GM11168 (cell line): Measurements from ENCODE around the gene PRDX6.
"Not testable (repeated sequence)": the region's sequence is repeated elsewhere in the genome, so short reads cannot be mapped to it uniquely, and the experiment has no call there.

Experiments
- in situ Hi-C: fragments of 300-500 bp; cut with MboI; formaldehyde crosslinking; loops from one replicate; pipeline ENCODE4 v1.12.0; 2022; ENCODE audit warnings: low sequenced_read_pairs; ENCODE audit not compliant: unreplicated experiment

The PRDX6 gene

DNA sequence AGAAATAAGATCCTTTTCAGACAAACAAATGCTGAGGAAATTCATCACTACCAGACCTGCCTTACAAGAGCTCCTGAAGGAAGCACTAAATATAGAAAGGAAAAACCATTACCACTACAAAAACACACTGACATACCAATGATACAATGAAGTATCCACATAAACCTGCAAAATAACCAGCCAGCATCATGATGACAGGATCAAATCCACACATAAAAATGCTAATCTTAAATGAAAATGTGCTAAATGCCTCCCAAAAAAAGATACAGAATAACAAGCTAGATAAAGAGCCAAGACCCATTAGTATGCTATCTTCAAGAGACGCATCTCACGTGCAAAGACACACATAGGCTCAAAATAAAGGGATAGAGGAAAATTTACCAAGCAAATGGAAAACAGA lies 14.5 kb upstream of the PRDX6 start:
- in situ Hi-C loops = not testable (repeated sequence)

DNA sequence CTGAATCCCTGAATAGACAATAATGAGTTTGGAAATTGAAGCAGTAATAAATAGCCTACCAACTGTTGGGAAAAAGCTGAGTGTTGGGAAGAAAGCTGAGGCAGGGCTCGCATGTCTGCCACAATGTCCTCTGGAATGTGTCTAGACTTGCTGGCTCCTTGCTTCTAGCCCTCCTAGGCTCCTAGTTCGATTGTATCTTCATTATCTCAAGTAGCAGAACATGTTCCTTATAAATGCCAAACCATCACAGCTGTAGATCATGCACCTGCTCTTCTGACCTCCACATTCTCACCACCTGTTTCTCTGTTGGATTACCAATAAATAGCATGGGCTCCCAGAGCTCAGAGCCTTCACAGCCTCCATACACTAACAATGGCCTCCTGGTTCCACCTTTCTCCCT lies 12.9 kb upstream of the PRDX6 start:
- in situ Hi-C loops = not testable (repeated sequence)

DNA sequence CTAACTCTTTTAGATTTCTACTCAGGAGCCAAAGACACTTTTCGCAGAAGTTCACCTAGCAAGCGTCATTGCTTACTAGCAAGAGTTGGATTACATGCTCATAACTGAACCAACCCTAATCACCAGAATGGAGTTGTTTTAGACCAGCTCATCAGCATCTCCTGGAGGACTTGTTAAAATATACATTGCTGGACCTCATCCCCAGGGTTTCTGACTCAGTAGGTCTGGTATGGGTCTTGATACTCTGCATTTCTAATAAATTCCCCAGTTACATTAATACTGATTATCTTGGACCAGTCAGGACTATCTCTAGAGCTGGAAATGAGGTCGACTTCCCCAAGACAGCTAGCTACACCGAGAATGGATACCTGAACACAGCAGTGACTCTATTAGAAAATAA lies 9.7 kb upstream of the PRDX6 start:
- in situ Hi-C loops = no loop called here

DNA sequence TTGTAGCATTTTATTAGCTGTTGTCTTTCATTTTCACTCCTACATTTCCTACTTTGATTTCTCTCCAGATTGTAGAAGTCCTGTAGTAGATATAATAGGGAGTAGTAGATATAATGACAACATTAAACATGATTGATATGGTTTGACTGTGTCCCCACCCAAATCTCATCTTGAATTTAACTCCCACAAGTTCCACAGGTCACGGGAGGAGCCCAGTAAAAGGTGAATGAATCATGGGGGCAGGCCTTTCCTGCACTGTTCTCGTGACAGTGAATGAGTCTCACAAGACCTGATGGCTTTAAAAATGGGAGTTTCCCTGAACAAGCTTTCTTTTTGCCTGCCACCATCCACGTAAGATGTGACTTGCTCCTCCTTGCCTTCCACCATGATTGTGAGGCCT lies 7.5 kb upstream of the PRDX6 start:
- in situ Hi-C loops = no loop called here

DNA sequence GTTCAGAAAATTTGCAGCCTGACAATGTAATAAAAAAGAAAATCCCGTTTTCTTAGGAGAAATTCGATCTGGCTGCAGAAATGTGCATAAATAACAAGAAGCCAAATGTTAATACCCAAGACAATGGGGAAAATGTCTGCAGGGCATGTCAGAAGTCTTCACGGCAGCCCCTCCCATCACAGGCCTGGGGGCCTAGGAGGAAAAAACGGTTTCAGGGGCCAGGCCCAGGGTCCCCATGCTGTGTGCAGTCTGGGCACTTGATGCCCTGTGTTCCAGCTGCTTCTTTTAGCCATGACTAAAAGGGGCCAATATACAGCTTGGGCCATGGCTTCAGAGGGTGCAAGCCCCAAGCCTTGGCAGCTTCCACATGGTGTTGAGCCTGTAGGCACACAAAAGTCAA lies 6.5 kb upstream of the PRDX6 start:
- in situ Hi-C loops = no loop called here

DNA sequence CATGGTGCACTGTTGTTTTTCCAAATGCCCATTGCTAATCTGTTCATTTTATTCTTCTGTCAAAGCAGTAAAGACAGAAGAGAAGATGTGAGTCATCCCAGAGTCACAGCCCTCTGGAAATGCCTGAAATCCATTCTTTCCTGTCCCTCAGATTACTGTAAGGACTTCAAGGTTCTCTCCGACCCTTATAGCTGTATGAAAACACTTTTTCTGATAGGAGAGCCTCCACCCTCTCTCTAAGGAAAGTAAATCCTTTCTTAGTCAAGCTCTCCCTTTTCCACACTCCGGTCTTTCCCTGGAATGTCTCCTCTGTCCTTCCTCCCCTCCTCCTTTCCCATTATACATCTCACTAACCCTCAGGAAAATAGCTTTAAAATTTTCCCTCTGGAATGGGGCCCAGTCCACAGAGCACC lies 3.5 kb upstream of the PRDX6 start:
- in situ Hi-C loops = no loop called here

DNA sequence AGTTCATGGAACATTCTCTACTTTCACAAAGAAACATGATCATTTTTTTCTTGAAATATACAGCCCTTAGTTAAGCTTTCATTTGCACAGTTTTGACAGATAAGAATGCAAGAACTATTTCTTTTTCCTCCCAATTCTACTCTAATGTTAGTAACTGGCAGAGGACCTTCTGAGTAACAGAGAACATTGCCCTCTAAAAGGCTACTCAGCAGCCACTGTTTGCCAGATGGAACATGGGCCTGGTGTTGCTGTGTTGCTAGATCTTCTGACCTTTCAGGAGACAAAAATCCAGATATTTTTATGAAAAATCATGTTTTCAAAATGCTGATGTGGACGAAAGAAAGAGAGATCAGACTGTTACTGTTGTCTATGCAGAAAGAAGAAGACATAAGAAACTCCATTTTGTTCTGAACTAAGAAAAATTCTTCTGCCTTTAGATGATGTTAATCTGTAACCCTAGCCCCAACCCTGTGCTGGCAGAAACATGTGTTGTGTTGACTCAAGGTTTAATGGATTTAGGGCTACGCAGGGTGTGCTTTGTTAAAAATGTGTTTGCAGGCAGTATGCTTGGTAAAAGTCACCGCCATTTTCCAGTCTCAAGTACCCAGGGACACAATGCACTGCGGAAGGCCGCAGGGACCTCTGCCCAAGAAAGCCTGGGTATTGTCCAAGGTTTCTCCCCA lies 2.9 kb upstream of the PRDX6 start:
- in situ Hi-C loops = no loop called here

DNA sequence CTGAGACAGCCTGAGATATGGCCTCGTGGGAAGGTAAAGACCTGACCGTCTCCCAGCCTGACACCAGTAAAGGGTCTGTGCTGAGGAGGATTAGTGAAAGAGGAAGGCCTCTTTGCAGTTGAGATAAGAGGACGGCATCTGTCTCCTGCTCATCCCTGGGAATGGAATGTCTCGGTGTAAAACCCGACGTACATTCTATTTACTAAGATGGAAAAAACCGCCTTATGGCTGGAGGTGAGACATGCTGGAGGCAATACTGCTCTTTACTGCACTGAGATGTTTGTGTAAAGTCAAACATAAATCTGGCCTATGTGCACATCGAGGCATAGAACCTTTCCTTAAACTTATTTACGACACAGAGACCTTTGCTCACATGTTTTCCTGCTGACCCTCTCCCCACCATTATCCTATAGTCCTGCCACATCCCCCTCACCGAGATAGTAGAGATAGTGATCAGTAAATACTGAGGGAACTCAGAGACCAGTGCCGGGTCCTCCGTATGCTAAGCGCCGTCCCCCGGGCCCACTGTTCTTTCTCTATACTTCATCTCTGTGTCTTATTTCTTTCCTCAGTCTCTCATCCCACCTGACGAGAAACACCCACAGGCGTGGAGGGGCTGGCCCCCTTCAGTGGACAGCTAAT lies 2.2 kb upstream of the PRDX6 start:
- in situ Hi-C loops = not testable (repeated sequence)

DNA sequence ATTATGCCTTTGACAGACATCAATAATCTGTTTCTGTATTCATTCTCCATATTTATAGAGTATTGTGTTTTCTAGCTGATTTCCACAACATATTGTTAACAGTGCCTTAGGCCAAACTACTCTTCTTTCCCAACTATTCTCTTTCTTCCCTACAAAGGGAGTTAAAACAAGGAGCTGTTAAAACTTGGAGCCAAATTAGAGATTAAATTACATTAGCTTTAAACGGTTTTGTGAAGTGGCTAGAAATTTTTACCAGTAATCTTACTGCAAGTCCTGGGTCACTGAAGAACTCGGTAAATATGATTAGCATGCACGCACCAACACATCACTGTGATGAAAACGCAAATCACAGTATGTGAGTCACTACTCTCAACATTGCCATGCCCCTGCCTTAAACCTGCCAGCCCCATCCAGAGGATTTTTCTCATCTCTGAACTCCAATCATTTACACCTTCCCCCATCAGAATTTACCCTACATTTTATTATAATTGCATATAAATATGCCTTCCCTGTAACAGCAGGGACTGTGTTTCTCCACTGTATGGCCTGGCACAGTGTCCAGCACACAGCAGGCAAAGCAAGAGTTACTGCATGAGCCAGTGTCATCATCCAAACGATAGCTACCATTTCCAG lies 1.5 kb upstream of the PRDX6 start:
- in situ Hi-C loops = no loop called here

DNA sequence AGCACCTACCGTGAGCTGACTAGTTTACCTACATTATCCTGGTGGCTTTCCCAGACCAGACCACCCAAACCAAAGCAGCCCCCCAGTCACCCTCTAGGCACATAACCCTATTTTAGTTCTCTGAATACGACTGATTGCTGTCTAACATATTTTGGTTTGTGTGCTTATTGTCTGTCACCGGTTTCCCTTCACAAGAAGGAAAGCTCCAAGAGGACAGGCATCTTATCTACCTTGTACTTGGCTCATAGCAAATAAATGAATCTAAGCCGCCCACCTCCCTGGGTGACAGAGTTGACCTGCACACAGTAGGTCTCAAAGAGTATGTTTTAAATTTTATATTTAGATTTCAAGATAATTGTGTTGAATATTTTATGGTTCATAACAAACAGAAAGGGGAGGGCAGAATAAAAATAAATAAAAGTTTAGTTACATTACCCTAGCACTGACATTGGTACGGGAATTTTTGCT lies 904 bp upstream of the PRDX6 start:
- in situ Hi-C loops = no loop called here

DNA sequence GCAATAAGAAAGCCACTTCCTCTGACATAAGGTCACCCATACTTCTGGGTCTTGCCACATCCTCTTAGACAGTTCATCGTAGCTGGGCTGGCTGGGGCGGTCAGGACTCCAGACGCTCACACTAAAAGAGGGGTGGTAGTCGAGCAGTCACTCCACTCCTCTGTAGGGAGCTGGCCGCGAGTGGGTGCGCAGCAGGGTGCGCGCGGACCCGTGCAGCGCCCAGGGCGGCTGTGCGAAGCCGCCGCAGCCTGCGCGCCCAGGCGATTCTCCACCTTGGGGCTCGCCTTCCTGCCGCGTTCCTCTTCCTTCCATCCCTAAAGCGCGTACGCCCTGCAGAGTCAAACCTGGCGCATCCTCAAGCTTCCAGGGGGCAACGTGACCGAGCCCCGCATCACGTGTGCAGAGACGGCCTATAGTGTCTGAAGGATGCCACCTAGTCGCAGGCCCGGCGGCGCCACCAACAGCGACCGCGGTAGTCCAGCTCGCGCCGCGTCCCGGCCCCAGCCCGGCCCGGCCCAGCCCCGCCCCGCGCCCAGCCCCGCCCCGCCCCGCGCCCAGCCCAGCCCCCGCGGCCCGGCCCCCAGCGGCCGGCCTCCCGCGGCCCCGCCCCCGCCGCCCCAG lies 360 bp upstream of the PRDX6 start:
- in situ Hi-C loops = no loop called here

DNA sequence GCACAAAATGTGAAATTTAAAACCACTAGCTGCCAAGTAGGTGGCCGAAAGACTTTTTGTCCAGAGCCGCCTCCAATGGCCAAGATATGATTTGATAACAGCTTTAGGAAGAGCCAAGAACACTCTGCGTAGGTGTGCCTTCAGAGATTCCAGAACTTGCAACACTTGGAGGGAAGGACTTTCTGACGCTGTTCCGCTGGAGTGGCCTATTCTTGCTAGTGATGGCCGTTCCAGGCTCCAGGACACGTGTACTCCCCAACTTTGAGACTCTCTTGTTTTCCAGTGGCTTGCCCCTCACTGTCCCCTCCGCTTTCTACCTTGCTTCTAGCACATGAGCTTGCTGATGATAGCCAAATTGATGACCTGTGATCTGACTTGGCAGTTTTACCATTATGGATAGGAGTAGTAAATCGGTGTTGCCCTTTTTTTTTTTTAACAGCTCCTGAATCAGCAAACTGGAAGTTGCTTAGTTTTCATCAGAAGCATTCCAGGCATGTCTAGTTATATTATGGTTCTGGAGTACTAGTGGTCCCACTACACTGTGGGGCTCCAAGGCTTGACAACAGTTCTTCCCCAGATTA lies 1.0 kb downstream of the PRDX6 start:
- in situ Hi-C loops = no loop called here

DNA sequence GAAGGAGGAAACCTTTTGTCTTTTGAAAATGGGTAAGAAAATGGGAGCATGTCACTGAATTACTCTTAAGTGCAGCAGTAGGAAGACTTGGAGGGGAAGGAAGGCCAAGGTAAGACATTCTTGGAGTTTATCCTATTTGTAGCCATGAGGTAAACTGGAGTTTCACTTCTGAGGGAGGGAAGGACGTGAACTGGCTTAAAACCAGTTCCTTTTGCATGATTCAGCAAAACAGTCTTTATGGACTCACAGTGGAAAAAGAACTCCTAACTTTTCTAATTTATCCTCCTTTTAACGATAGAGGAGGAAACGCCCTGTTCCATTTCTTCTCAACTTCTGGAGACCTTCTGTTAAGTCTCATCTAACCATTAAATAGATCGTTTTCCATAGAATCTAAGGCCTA lies 2.5 kb downstream of the PRDX6 start:
- in situ Hi-C loops = no loop called here

DNA sequence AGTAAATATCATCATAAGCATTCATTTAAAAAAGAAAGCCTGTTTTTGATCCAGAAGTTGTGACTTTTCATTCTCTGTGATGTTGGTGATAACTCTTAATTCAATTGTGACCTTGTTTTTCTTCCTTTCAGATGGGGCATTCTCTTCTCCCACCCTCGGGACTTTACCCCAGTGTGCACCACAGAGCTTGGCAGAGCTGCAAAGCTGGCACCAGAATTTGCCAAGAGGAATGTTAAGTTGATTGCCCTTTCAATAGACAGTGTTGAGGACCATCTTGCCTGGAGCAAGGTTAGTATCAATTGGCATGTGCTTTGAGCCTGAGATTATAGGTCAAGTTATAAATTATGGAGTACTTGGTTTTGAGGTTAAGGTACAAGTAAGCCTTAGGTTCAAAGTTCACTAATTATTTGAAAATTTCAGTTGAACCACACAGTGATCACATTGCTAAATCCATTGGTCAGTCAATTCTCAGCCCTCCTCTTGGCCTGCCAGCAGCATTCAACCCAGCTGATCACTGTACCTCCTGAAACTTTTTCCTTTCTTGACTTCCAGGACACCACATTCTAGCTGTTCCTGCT lies 4.1 kb downstream of the PRDX6 start:
- in situ Hi-C loops = no loop called here

DNA sequence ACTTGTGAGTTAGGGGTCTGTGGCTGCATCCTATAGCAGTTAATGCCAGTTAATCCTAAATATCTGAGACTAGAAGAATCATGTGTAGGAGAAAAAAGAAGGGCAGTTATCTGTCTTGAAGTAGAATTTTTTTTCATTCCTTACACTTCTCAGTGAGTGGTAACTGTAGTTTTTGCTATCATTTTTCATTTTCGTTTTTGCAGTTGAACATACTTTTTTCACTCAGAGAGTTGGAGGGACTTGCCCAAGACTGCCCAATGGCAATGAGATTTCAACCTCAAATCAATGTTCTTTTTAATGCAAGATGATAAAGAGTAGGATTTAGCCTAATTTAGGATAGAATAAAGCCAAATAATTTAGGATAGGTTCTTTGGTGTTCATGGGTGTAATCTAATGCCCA lies 5.5 kb downstream of the PRDX6 start:
- in situ Hi-C loops = no loop called here

DNA sequence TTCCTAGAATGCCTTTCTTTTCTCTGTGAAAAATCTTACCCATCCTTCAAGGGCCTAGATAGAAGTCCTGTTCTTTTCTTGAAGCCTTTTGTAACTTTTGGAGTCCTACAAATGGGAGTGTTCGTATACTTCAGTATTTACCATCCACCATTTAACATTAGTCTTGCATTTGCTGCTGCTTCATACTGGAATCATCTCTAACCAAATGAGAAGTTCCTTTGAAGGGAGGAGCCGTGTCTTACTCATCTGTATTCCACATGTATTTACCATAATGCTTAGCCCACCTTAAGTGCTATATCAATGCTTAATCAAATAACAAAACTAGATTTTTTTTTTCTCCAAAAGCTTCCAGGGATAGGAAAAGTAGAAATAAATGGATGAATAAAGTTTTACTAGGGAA lies 7.1 kb downstream of the PRDX6 start:
- in situ Hi-C loops = no loop called here

DNA sequence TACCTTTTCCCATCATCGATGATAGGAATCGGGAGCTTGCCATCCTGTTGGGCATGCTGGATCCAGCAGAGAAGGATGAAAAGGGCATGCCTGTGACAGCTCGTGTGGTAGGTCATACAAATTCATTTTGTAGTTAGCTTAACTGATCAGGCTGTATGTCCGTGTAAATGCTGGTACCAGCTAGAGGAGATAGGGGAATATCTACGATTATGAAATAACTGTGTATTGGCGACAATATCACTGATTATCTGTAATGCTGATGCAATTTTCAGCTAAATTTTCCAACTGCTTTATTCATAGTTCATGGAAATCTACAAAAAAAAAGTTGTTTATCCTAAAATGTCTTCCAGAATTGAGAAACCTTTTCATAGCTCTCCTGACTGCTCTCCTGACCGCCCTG lies 8.3 kb downstream of the PRDX6 start:
- in situ Hi-C loops = no loop called here

DNA sequence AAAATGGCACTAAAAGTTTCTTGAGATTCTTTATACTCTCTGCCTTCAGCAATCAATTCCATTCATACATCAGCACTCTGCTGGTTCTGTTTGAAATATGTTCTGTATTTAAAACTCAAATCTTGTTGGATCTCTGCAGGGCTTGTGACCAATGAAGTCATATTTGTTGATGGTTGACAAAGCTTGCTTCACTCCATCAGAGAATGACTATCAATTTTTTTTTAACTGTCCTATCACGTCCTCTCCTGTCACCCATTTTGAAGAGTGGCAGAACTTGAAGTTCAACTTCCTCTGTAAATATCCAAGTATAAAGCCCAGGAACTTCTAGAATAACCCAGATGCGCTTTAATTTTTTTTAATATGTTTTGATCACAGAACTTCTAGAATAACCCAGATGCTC lies 10.9 kb downstream of the PRDX6 start:
- in situ Hi-C loops = no loop called here

DNA sequence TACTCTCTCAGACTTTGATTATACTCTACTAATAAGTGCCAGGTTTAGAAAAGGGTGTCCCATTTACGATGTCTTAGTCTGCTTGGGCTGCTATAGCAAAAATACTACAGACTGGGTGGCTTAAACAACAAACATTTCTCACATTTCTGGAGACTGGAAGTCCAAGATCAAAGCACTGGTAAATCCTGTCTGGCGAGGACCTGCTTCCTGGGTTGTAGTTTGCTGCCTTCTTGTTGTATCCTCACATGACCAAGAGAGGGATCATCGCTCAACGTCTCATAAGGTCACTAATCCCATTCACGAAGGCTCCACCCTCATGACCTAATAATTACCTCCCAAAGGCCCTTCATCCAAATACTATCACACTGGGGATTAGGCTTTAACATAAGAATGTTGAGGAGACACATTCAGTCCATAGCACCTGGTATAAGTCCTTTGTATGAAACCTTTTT lies 12.0 kb downstream of the PRDX6 start:
- in situ Hi-C loops = no loop called here

DNA sequence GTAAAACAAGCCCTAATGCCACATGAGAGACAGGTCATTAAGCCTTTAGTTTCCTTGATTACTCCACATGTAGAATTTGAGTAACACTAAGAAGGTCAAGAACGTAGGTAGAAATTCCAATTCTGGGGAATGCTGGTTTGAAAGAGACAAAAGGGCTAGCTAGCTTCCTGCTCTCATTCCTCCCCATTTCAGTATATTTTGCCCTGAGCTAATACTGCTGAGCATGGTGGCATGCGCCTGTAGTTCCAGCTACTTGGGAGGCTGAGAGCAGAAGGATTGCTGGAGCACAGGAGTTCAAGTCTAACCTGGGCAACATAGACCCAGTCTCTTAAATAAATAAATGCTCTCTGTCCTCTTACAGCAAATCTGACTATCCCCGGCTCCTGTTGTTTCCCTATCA lies 12.8 kb downstream of the PRDX6 start:
- in situ Hi-C loops = no loop called here

DNA sequence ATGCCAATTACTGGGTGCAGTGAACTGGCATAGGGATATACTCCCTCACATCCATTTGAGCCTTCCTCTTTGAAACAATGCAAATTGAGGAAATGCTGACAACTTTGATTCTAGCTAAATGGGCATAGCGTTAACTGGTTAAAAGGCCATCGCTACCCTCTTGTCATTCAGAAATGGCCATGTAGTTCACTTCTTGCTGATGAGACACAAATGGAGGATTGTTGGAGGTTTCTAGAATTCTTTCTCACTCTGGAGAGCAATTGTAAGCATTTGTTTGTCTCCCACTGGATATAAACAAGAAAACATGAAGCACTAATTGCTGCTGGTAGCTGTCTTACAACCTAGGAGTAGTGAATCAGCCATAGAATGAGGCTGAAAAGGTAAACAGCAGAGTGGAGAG lies 14.4 kb downstream of the PRDX6 start:
- in situ Hi-C loops = no loop called here
